H1 (cell line): ENCODE data around the gene MAP2K2. TPM values are rescaled to one million over a fixed set of nuclear protein-coding genes. Genes with fewer than 3 reads are reported as not detected.

ENCODE experiments used
- CTCF ChIA-PET: fragments of 300-600 bp; sonication (Branson Sonifier 250); formaldehyde crosslinking; loops from one replicate; lab custom pipeline; 2021; ENCODE audit not compliant: partially characterized antibody; lab: Charles Lee
- POLR2A ChIA-PET: fragments of 300-600 bp; sonication (Branson Sonifier 250); formaldehyde crosslinking; loops from one replicate; lab custom pipeline; 2021; ENCODE audit warnings: inconsistent platforms; ENCODE audit not compliant: partially characterized antibody; lab: Charles Lee
- DNase-seq, 2 experiments: peaks; one replicate each; pipeline versions ENCODE4 v3.0.0 to v3.0.0-alpha.2; 2010 to 2022; ENCODE audit warnings: low spot score in 2 of 2, low read depth in 1 of 2, mixed read lengths in 1 of 2
- FAIRE-seq: peaks from 2 replicates; lab custom pipeline; 2011; peaks lifted over from hg19 to GRCh38; lab: Jason Lieb, UNC
- H2AFZ ChIP-seq: 2 replicates; pipeline ENCODE4 v1.8.1; 2012; ENCODE audit warnings: low read length, inconsistent platforms
- H2AK5ac ChIP-seq: 2 replicates; pipeline ENCODE4 v1.6.1; 2013; ENCODE audit warnings: low read depth, low read length
- H2BK120ac ChIP-seq: replicated peaks from 2 replicates; pipeline ENCODE3; 2013; ENCODE audit warnings: low read depth, low read length, inconsistent platforms
- H2BK12ac ChIP-seq: 2 replicates; pipeline ENCODE4 v1.6.1; 2013; ENCODE audit warnings: low read depth, low read length
- H2BK15ac ChIP-seq: 2 replicates; pipeline ENCODE4 v1.6.1; 2013; ENCODE audit warnings: low read length
- H2BK20ac ChIP-seq: 2 replicates; pipeline ENCODE4 v1.6.1; 2013; ENCODE audit warnings: low read length
- H2BK5ac ChIP-seq: 2 replicates; pipeline ENCODE4 v1.6.1; 2013; ENCODE audit warnings: low read depth, low read length
- H3K14ac ChIP-seq: 2 replicates; pipeline ENCODE4 v1.6.1; 2013; ENCODE audit warnings: inconsistent platforms; ENCODE audit not compliant: insufficient read length
- H3K18ac ChIP-seq: 2 replicates; pipeline ENCODE4 v1.6.1; 2013; ENCODE audit warnings: low read length; ENCODE audit errors: extremely low read depth
- H3K23ac ChIP-seq: 2 replicates; pipeline ENCODE4 v1.6.1; 2013; ENCODE audit warnings: inconsistent platforms; ENCODE audit not compliant: insufficient read length
- H3K23me2 ChIP-seq: 2 replicates; pipeline ENCODE4 v1.6.1; 2013; ENCODE audit warnings: low read depth, low read length
- H3K27ac ChIP-seq: 2 replicates; pipeline ENCODE4 v1.6.1; 2011; ENCODE audit warnings: low read depth, low read length, inconsistent platforms
- H3K27me3 ChIP-seq, 4 experiments: replicated peaks in 1 of 4; 1 replicate in 1 of 4; 2 replicates in 3 of 4; pipeline versions ENCODE4 v1.6.1 to v1.8.1; 2011 to 2013; ENCODE audit warnings: low read length in 3 of 4, mild to moderate bottlenecking in 3 of 4, inconsistent platforms in 2 of 4, mixed read lengths in 2 of 4, moderate library complexity in 1 of 4; ENCODE audit not compliant: control insufficient read depth in 3 of 4, insufficient read depth in 3 of 4; ENCODE audit errors: extremely low read depth in 1 of 4
- H3K36me3 ChIP-seq, 4 experiments: 2 replicates each; pipeline versions ENCODE4 v1.6.1 to v1.8.1; 2011 to 2013; ENCODE audit warnings: mild to moderate bottlenecking in 4 of 4, low read length in 3 of 4, moderate library complexity in 2 of 4, control low read depth in 1 of 4, inconsistent platforms in 1 of 4; ENCODE audit not compliant: insufficient read depth in 4 of 4, control insufficient read depth in 2 of 4
- H3K4ac ChIP-seq: replicated peaks from 2 replicates; pipeline ENCODE3; 2013; ENCODE audit warnings: low read length, low read depth, mixed read lengths, inconsistent platforms; ENCODE audit not compliant: insufficient read length
- H3K4me1 ChIP-seq, 4 experiments: replicated peaks in 1 of 4; 1 replicate in 1 of 4; 2 replicates in 3 of 4; pipeline versions ENCODE4 v1.6.1 to v1.8.1; 2011 to 2013; ENCODE audit warnings: low read length in 3 of 4, inconsistent platforms in 2 of 4, mixed read lengths in 1 of 4; ENCODE audit not compliant: insufficient read depth in 4 of 4, control insufficient read depth in 3 of 4
- H3K4me2 ChIP-seq, 2 experiments: 2 replicates each; pipeline versions ENCODE4 v1.6.1 to v1.8.1; 2011 to 2013; ENCODE audit warnings: low read depth in 2 of 2, low read length in 2 of 2, control low read depth in 1 of 2, inconsistent platforms in 1 of 2, mild to moderate bottlenecking in 1 of 2; ENCODE audit not compliant: insufficient read depth in 1 of 2
- H3K4me3 ChIP-seq, 4 experiments: fragments of 200-600, 300-600 bp in 1 of 4; sonication (generic), shearing (Covaris generic), sonication (Bioruptor Twin) in 1 of 4; 2 replicates each; pipeline versions ENCODE4 v1.5.1 to v1.8.1; 2011 to 2016; ENCODE audit warnings: low read length in 4 of 4, low read depth in 3 of 4, control low read depth in 2 of 4, inconsistent platforms in 2 of 4, mild to moderate bottlenecking in 2 of 4, mixed read lengths in 1 of 4, moderate library complexity in 1 of 4; ENCODE audit not compliant: insufficient read depth in 2 of 4; ENCODE audit errors: extremely low read depth in 1 of 4
- H3K56ac ChIP-seq: replicated peaks from 2 replicates; pipeline ENCODE3; 2013; ENCODE audit warnings: low read depth, mild to moderate bottlenecking, mixed read lengths, low read length, inconsistent platforms; ENCODE audit not compliant: insufficient read length
- H3K79me1 ChIP-seq: 2 replicates; pipeline ENCODE4 v1.6.1; 2013; ENCODE audit warnings: low read depth, low read length, control low read depth
- H3K79me2 ChIP-seq, 2 experiments: 2 replicates each; pipeline versions ENCODE4 v1.6.1 to v1.8.1; 2012 to 2013; ENCODE audit warnings: low read length in 2 of 2, mild to moderate bottlenecking in 2 of 2, inconsistent platforms in 1 of 2; ENCODE audit not compliant: insufficient read depth in 2 of 2, control insufficient read depth in 1 of 2
- H3K9ac ChIP-seq, 4 experiments: replicated peaks in 1 of 4; 1 replicate in 1 of 4; 2 replicates in 3 of 4; pipeline versions ENCODE4 v1.6.1 to v1.8.1; 2011 to 2013; ENCODE audit warnings: low read depth in 3 of 4, low read length in 3 of 4, control low read depth in 2 of 4, mild to moderate bottlenecking in 2 of 4, moderate library complexity in 2 of 4, inconsistent platforms in 1 of 4; ENCODE audit errors: extremely low read depth in 1 of 4
- H3K9me3 ChIP-seq, 2 experiments: 2 replicates each; pipeline versions ENCODE4 v1.6.1 to v1.8.1; 2012 to 2013; ENCODE audit warnings: mild to moderate bottlenecking in 2 of 2, moderate library complexity in 2 of 2, control low read depth in 1 of 2, inconsistent platforms in 1 of 2, low read depth in 1 of 2, low read length in 1 of 2, mixed read lengths in 1 of 2; ENCODE audit not compliant: insufficient read depth in 2 of 2
- H4K20me1 ChIP-seq, 2 experiments: replicated peaks in 1 of 2; 2 replicates each; pipeline versions ENCODE3 to v1.8.1; 2011 to 2013; ENCODE audit warnings: inconsistent platforms in 2 of 2, low read length in 2 of 2, mild to moderate bottlenecking in 1 of 2; ENCODE audit not compliant: insufficient read depth in 2 of 2, control insufficient read depth in 1 of 2
- H4K5ac ChIP-seq: 2 replicates; pipeline ENCODE4 v1.6.1; 2013; ENCODE audit warnings: low read length, low read depth, mixed read lengths, inconsistent platforms; ENCODE audit not compliant: insufficient read length
- H4K8ac ChIP-seq: 2 replicates; pipeline ENCODE4 v1.8.0; 2013; ENCODE audit warnings: mild to moderate bottlenecking, moderate library complexity, low read length, inconsistent platforms; ENCODE audit not compliant: insufficient read depth; ENCODE audit errors: extremely low read depth
- H4K91ac ChIP-seq: replicated peaks from 2 replicates; pipeline ENCODE3; 2013; ENCODE audit warnings: low read length, mixed read lengths, inconsistent platforms; ENCODE audit not compliant: insufficient read length
- BRCA1 ChIP-seq: IDR thresholded peaks from 2 replicates; pipeline ENCODE4 v1.6.1; 2012; ENCODE audit warnings: low read depth, low read length, improper control_type of control experiment
- HDAC2 ChIP-seq, 2 experiments: fragments of 300-600 bp in 1 of 2; sonication (generic) in 1 of 2; IDR thresholded peaks; 2 replicates each; pipeline ENCODE4 v1.6.1; 2011 to 2012; ENCODE audit warnings: low read depth in 2 of 2, low read length in 2 of 2, mild to moderate bottlenecking in 2 of 2, moderate library complexity in 2 of 2, borderline replicate concordance in 1 of 2, inconsistent platforms in 1 of 2
- KDM1A ChIP-seq: fragments of 200-600, 300-600 bp; sonication (generic); IDR thresholded peaks from 2 replicates; pipeline ENCODE4 v1.7.1; 2016; ENCODE audit warnings: mild to moderate bottlenecking, low read length, borderline replicate concordance
- SP1 ChIP-seq: IDR thresholded peaks from 2 replicates; pipeline ENCODE4 v1.6.1; 2011; ENCODE audit warnings: low read depth, low read length
- WGBS, 2 experiments: shearing (Covaris generic) in 1 of 2; methylation state at CpG; one replicate each; pipeline versions ENCODE4 v1.1.6 to v1.1.7; 2013 to 2015; ENCODE audit warnings: low lambda C conversion rate in 2 of 2, mixed read lengths in 2 of 2, inconsistent platforms in 1 of 2, low coverage in 1 of 2, missing lambda C conversion rate in 1 of 2; ENCODE audit not compliant: insufficient replicate concordance in 2 of 2, insufficient coverage in 1 of 2, insufficient read length in 1 of 2; ENCODE audit errors: extremely low coverage in 1 of 2, missing lambda C conversion rate in 1 of 2; 5-methylcytosine and 5-hydroxymethylcytosine counted together
- polyA plus RNA-seq, 7 experiments: library from polyadenylated mRNA; depleted of rRNA in 3 of 7; stranded (reverse) in 5 of 7; unstranded in 2 of 7; fragments of >200 nt in 5 of 7; fragments of 200-250 nt in 2 of 7; gene quantifications; 1 replicate in 5 of 7; 2 replicates in 1 of 7; 4 replicates in 1 of 7; pipeline versions ENCODE4 v1.2.1 to v1.2.3, GENCODE V29; 2011 to 2013; ENCODE audit warnings: missing spikeins in 2 of 7, mixed read lengths in 2 of 7
- total RNA-seq: library from RNA; stranded (reverse); fragmentation: NEBNext Ultra II Directional; extraction: Animal tissue kit (Norgen Biotek cat#: 25700); gene quantifications from 2 replicates; pipeline ENCODE4 v1.2.1, GENCODE V29; 2021

The MAP2K2 gene
- total and polyA plus RNA-seq, 2 of the 8 experiments (the other 6 are each of a cell fraction or from before 2014, with no cell fraction given) = 111 to 162 TPM

DNA sequence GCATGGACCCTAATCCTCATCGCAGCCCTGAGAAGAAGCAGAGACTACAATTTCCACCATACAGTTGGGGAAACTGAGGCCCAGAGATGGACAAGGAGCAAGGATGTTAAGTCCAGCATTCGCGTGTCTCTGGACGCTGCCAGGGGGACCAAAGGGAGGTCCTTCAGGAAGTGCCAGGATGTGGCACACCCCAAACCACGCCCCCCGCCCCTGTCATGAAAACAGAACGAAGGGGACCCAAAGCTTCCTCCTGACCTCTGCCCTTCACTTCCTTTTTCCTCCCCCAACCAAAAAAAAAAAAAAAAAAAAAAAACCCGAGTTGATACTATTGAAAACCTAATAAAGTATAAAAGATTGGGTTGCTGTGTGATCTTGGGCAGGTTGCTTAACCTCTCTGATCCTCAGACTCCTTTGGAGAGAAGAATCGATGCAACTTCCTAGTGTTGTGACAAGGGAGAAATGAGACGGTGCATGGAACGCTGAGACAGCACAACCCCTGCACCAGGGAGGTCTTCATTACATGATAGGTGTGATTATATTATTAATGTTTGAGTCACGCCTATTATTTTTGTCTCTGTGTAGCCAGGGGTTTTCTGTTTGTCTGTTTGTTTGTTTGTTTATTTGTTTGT lies 54.5 kb downstream of the MAP2K2 start:
- Histone ChIP-seq H3K4me1 (peaks cover 0 to 4% (median 2%) of the 10 kb centered on the region in 4 experiments; a peak in 2 of 7 replicates), H3K79me2 (peaks cover 2 to 6% of the 10 kb centered on the region in 2 experiments; a peak in 2 of 4 replicates), H3K4me2 (no peak overlapping the region; a peak in 1 of 4 replicates), H3K18ac (no peak overlapping the region), H2BK15ac (no peak overlapping the region), H2AFZ (no peak overlapping the region), H3K27ac (no peak overlapping the region), H3K27me3 (peaks cover 10 to 24% (median 22%) of the 10 kb centered on the region in 4 experiments), H2BK120ac (no peak overlapping the region), H2AK5ac (0 out of 2 replicates have a peak overlapping the region, but pooled peaks have one; percentile 53), H4K5ac (no peak overlapping the region), H3K9me3 (no peaks in the 10 kb centered on the region), H3K56ac (no peak overlapping the region), H3K9ac (no peak overlapping the region), H2BK12ac (no peak overlapping the region), H3K4me3 (no peak overlapping the region), H3K79me1 (no peaks in the 10 kb centered on the region), H4K8ac (no peak overlapping the region; the same call in 1 of the 2 replicates), H3K36me3 (no peaks in the 10 kb centered on the region), H3K23me2 (peaks cover 5% of the 10 kb centered on the region; the same call in 1 of the 2 replicates), H4K91ac (no peak overlapping the region), H4K20me1 (peaks cover 0 to 2% of the 10 kb centered on the region in 2 experiments), H2BK5ac (no peak overlapping the region), H3K23ac (no peak overlapping the region), H3K14ac (no peak overlapping the region), H2BK20ac (no peak overlapping the region), H3K4ac (no peak overlapping the region)
- POLR2A ChIA-PET = interaction anchor here (0.6 kb wide), 1 partner anchor 73 kb away, joined by 3 read pairs; no protein-coding TSS in a partner anchor
- FAIRE-seq = no peak
- 71% methylated on average over 11 of the region's 12 CpGs; no CpG with 5 or more reads in 1 of the 2 experiments for WGBS, 2 experiments
- TF ChIP-seq BRCA1 (no peak), KDM1A (peak; percentile 97), HDAC2 (IDR thresholded peaks at IDR 0.05; ENCODE audit: borderline replicate concordance in 1 of 2, low read depth in 2 of 2, low read length in 2 of 2) (peak in 1 of 2 experiments; percentile 92; a peak in 1 of 4 replicates), SP1 (no peak)
- no peak for DNase-seq
- CTCF ChIA-PET = interaction anchor here (1.0 kb wide), 1 partner anchor 27 kb away, joined by 3 read pairs; no protein-coding TSS in a partner anchor
